SK-N-DZ (cell line): Measurements from ENCODE around the gene PLCL1. TPM values are rescaled to one million over a fixed set of nuclear protein-coding genes. Genes with fewer than 3 reads are reported as not detected.

Experiments
- DNase-seq: peaks from one replicate; pipeline ENCODE4 v3.0.0-alpha.2; 2015; ENCODE audit warnings: low spot score
- polyA plus RNA-seq, 2 experiments: library from polyadenylated mRNA; depleted of rRNA; stranded (reverse); fragments of >200 nt; gene quantifications; 2 replicates each; pipeline ENCODE4 v1.2.3, GENCODE V29; 2014

PLCL1 gene
- polyA plus RNA-seq (2014; cell fraction: cytosol; rRNA removed) = 0.03 and 0.15 TPM in 2 replicates
- polyA plus RNA-seq (2014; cell fraction: nucleus; rRNA removed) = 0.17 TPM in 1 of 2 replicates, not detected in the other

DNA sequence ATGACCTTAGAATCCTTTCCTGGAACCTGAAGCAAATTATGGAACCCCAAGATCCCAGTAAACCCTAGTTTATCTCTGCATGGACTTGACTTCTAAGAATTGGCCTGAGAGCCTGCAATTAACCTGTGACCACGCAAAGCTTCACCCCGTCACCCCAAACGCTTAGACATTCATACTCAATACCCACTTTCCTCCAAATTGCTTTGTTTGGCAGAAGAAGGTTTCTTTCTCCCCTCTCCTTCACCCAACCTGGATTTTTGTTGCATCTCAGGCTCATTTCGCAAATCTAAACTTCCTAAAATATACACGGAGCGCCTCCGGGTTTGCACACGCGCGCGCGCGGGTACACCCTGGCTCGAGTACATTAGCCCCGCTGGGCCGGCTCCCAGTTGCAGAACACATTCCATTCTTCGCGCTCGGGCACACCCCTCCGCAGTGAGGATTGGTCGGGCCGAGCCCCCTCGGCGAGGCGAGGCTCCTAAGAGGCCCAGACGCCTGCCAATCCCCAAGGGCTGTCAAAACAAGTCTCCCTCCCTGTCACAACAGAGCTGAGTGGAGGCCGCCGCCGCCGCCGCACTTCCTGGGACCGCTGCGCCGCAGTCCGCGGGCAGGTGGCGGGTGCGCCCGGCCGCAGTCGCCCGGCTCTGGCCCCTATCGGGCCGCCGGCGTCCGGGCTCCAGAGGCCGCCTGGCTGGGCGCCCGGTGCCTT, at the start of gene PLCL1:
TSS of gene PLCL1 (plus strand) at position 545 of the 709 bp plus-strand sequence.
- peak; percentile 88 for DNase-seq

DNA sequence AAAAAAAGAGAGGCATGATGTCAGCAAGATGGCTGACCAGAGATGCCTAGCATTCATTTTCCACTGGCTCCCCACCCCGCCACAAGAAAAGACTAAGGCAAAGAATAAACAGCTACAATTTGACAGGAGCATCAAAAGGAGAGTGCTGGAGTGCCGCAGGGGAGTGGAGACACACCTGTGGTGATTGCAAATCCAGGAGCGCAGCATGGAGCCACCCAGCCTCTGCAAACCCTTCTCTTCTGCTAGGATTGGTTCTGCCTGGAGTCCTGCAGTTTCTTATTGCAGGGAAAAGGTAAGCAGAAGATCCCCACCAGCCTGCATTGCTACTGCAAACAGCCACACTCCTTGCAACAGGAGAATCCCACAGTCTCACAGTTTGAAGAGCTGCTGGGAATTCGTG, 45.4 kb upstream of the PLCL1 start:
- DNase-seq = no peak

GRCh38 chr2:197759625-197760292, 44.6 kb upstream of the PLCL1 start:
- no peak for DNase-seq

- DNase-seq = no peak
These were observed 44.1 kb upstream of the PLCL1 start for GRCh38 chr2:197760293-197760657.

GRCh38 chr2:197777823-197778407, 26.5 kb upstream of the PLCL1 start:
- DNase-seq = peak; percentile 54

- DNase-seq = no peak
These were observed 25.1 kb upstream of the PLCL1 start for GRCh38 chr2:197779261-197779660.

DNA sequence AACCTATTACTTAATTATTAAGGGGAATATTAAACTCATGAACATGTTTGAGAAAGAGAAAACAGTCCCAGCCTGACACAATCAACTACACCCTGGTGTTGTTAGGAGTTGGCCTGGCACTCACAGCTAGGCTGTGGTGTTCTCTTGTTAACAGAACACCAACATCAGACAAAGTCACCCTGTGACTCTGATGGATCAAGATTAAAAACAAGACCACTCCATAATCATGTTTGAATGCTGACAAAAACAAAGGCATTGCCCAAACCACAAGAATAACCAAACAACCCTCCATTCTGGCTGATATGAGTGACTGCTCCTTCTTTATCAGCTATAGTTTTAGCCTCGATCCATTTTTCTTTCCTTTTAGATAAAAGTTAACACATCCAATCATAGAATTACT, 22.3 kb upstream of the PLCL1 start:
- no peak for DNase-seq

DNA sequence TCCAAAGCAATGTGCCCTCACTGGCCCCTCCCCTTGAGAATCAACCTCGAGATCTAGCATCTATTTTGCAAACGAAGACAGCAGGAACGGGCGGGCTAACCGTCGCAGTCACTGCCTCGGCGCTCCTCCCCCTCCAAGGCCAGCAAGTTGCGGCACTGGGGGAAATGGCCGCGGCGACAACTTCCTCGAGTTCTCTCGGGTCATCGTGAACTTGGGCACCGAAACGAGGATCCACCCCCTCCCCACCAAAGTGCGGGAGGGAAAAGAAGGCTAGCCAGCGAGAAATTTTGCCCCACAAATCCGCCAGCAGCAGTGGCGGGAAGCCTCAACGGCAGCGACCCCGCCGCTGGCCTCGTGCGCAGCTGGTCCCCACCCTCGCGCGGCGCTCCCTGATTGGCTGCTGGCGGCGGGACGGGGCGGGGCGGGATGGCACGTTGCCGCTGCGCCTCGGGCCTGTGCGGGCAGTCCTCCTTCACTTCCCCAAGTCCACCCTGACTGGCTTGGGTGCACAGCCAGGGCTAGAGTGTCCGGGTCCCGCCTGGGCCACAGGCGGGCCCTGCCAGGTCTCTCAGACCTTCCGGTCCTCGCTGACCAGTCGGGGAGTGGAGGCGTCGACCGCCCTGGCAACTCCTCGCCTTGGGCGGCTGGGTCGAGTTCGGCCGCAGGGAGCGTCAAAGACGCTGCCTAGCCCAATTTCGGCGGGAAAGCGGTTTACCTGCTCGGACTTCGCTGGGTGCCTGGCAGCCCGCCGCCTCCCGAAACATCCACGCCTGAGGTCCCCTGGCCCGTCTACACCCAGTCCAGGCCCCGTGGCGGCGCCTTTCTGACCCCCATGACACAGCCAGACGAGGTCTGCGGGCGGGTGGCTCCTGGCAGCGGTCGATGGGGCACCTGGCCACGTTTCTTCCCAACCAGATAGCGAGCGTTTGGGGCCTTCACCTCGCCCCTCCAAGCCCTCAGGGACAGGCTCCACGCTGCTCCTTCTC, 19.1 kb upstream of the PLCL1 start, which contains the start of gene BOLL:
TSS of gene BOLL (minus strand) at position 364 of the 986 bp plus-strand sequence. CDS start 3,469 bp downstream, outside the sequence.
- DNase-seq = no peak

GRCh38 chr2:197786010-197786877, 18.1 kb upstream of the PLCL1 start:
- no peak for DNase-seq

- DNase-seq = no peak
These were observed 10.9 kb upstream of the PLCL1 start for GRCh38 chr2:197793456-197793855.

- no peak for DNase-seq
These were observed 9.1 kb upstream of the PLCL1 start for GRCh38 chr2:197795277-197795676.

DNA sequence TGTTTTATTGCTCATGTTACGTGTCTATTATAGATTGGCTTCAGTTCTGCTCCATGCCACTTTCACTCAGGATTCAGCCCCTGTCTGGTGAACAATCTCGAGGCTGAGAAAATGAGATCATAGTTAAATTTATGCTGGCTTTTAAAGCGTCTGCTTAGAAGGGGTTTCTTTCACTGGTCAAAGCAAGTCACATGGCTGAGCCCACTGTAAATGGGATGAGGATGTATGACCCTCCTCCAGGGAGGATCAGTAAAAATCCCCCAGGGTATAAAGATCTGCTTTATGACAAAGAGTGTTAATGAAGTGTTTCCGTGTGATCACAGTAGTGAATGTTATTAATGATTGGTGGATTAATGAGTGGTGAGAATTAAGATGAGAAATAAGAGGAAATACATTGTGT, 6.2 kb upstream of the PLCL1 start:
- DNase-seq = no peak

- no peak for DNase-seq
These were observed 5.3 kb upstream of the PLCL1 start for GRCh38 chr2:197799068-197799467.

GRCh38 chr2:197800091-197800490, 4.3 kb upstream of the PLCL1 start:
- DNase-seq = no peak

DNA sequence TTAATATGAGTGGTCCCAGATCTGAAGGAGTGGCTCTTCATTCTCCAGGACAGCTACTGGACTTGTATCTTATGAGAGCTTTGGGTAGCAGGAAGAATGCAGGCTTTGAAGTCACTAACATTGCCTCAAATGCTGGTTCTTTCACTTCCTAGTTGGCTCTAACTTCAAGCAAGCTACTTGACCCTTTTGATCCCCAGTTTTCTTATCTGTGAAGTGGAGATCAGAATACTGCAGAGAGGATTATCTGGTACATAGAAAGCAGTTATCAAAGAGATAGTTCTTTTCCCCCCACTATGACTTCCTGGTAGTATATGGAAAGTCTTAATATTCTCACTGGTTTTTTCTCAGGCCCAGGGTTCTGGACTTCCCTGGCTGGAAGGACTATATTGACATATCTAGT, 3.4 kb upstream of the PLCL1 start:
- no peak for DNase-seq

- DNase-seq = peak; percentile 48
These were observed 1.4 kb upstream of the PLCL1 start for GRCh38 chr2:197803033-197803444.

DNA sequence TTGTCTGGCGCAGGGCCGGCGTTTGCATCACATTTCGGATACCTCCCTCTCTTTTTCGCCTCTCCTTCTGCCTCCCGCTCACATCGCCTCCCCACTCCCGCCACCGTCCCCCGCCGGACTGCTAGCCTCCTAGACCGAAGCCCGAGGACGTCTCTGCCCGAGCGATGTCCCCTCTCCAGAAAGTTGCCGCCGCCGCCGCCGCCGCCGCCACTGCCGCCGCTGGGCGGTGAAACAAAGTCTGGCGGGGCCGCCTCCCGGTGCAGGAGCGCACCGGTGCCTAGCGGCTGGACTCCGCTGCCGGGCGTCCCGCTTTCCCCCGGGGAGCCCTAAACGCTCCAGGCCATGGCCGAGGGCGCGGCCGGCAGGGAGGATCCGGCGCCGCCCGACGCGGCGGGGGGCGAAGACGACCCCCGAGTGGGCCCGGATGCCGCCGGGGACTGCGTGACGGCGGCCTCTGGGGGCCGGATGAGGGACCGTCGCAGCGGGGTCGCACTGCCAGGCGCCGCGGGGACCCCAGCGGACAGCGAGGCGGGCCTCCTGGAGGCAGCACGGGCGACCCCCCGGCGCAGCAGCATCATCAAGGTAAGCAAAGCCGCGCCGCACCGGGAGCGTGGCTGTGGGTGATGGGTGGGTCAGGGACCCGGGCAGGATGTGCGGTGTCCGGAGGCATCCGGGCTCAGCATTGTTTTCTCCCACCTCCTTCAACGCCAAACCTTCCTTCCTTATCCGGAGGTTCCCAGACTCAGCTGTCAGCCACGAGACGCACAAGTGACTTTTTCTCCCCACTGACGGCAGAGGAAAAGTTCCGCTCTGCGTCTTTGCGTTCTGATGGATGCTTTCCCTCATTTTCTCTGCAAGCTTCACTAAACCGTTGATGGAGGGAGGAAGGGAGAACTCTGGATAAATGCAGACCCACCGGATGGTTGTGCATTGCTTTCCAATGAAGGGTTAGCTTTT, 643 bp downstream of the PLCL1 start:
- peak; percentile 10 for DNase-seq

DNA sequence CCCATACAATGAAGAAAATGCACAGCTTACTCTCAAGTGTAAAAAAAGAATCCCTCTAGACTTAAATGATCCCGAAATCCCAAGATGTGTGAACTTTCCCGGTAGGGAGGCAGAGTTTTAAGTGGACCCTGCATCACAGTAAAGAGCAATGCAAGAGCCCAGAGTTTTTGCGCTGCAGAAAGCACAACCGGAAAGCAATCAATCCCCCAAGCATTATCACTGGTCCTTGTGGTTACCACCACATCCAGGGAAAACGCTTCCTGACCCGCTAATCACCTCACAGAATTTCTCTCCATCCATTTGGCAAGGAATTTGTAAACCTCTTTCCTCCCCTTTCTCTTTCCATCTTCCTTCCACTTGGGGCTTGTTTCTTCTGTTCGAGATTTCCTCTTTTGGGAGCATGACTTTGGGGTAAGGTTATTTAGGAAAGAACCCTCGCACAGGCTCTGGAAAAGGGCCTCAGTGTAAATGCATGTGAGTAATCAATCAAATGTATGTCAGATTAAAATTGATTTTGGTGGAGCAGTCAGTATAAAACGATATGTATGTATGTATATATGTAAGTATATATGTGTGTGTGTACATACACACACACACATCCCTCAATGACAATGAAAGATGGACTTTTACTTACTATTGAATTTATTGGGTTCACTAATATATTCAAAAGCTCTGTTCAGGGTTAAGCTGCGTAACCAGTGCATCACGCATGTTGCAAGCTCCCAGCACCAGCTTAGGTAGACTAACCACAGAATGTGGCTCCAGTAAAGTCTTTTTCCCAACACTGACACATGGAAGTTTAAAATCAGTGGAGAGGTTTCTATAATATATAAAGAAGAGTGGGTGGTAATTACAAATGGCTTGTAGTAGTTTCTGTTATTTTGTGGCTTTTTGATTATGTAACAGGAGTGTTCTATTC, 1.6 kb downstream of the PLCL1 start:
- DNase-seq = no peak
